HUES64 (cell line): Measurements from ENCODE around the gene NUDT4. TPM values are rescaled to one million over a fixed set of nuclear protein-coding genes. Genes with fewer than 3 reads are reported as not detected.

ENCODE experiments used
- H3K27ac ChIP-seq: 2 replicates; pipeline ENCODE4 v1.7.0; 2013; ENCODE audit warnings: low read depth, low read length, inconsistent platforms
- H3K27me3 ChIP-seq: 2 replicates; pipeline ENCODE4 v1.6.1; 2013; ENCODE audit warnings: mild to moderate bottlenecking, low read length; ENCODE audit not compliant: insufficient read depth
- H3K36me3 ChIP-seq: 2 replicates; pipeline ENCODE4 v1.6.1; 2013; ENCODE audit warnings: mild to moderate bottlenecking, low read length; ENCODE audit not compliant: insufficient read depth
- H3K4me1 ChIP-seq: 2 replicates; pipeline ENCODE4 v1.6.1; 2013; ENCODE audit warnings: mild to moderate bottlenecking, low read length, moderate library complexity; ENCODE audit not compliant: insufficient read depth
- H3K4me3 ChIP-seq: 2 replicates; pipeline ENCODE4 v1.5.1; 2013; ENCODE audit warnings: mild to moderate bottlenecking, low read length, moderate library complexity
- H3K9ac ChIP-seq: 2 replicates; pipeline ENCODE4 v1.6.1; 2013; ENCODE audit warnings: mild to moderate bottlenecking, low read depth, low read length
- H3K9me3 ChIP-seq: 2 replicates; pipeline ENCODE4 v1.6.1; 2013; ENCODE audit warnings: low read depth, low read length; ENCODE audit not compliant: insufficient read depth
- WGBS: fragments of 150-250, 120-280 bp; methylation state at CpG from one replicate; pipeline ENCODE4 v1.1.7; 2013; ENCODE audit warnings: missing lambda C conversion rate; 5-methylcytosine and 5-hydroxymethylcytosine counted together
- polyA plus RNA-seq, 2 experiments: library from polyadenylated mRNA; stranded (reverse); fragments of 50-300 nt; gene quantifications; one replicate each; pipeline ENCODE4 v1.2.3, GENCODE V29; 2013

The NUDT4 gene
- 34.6 TPM for polyA plus RNA-seq (2013, experiment 1 of 2)
- 38.0 TPM for polyA plus RNA-seq (2013, experiment 2 of 2)

GRCh38 chr12:93377252-93378195 lies at the start of gene NUDT4:
Gene NUDT4 (plus strand): TSS chr12:93377925. CDS start chr12:93378323, 398 bp downstream.
- peak within 1 kb of the TSS; percentile 32 for H3K27ac ChIP-seq
- H3K9me3 ChIP-seq = no peaks in the 10 kb centered on the region
- peak within 1 kb of the TSS; percentile 82 for H3K4me3 ChIP-seq
- WGBS = 5% methylated on average over 59 of the region's 79 CpGs
- H3K9ac ChIP-seq = peak within 1 kb of the TSS; percentile 88
- H3K27me3 ChIP-seq = no peaks in the 10 kb centered on the region
- peaks cover 57% of the 10 kb centered on the region for H3K4me1 ChIP-seq
- H3K36me3 ChIP-seq = no peaks in the 10 kb centered on the region

GRCh38 chr12:93333054-93333453 lies 44.7 kb upstream of the NUDT4 start:
- Histone ChIP-seq H3K9me3 (no peaks in the 10 kb centered on the region), H3K9ac (no peak overlapping the region), H3K4me1 (peaks cover 6% of the 10 kb centered on the region; the same call in 1 of the 2 replicates), H3K27me3 (no peaks in the 10 kb centered on the region), H3K36me3 (no peaks in the 10 kb centered on the region), H3K27ac (no peak overlapping the region), H3K4me3 (no peak overlapping the region)
- WGBS = 94% methylated on average over 3 of the region's 3 CpGs

GRCh38 chr12:93333828-93334227 lies 43.9 kb upstream of the NUDT4 start:
- no peaks in the 10 kb centered on the region for H3K36me3 ChIP-seq
- H3K4me1 ChIP-seq = peaks cover 6% of the 10 kb centered on the region; the same call in 1 of the 2 replicates
- H3K27me3 ChIP-seq = no peaks in the 10 kb centered on the region
- H3K4me3 ChIP-seq = no peak overlapping the region
- no peak overlapping the region for H3K27ac ChIP-seq
- 92% methylated on average over 2 of the region's 3 CpGs for WGBS
- no peak overlapping the region for H3K9ac ChIP-seq
- H3K9me3 ChIP-seq = no peaks in the 10 kb centered on the region

GRCh38 chr12:93335603-93336162 lies 42.0 kb upstream of the NUDT4 start:
- H3K9me3 ChIP-seq = no peaks in the 10 kb centered on the region
- no peaks in the 10 kb centered on the region for H3K27me3 ChIP-seq
- WGBS = 94% methylated on average over 9 of the region's 9 CpGs
- H3K4me3 ChIP-seq = no peak overlapping the region
- H3K4me1 ChIP-seq = peaks cover 6% of the 10 kb centered on the region; the same call in 1 of the 2 replicates
- no peaks in the 10 kb centered on the region for H3K36me3 ChIP-seq
- no peak overlapping the region for H3K9ac ChIP-seq
- no peak overlapping the region for H3K27ac ChIP-seq

GRCh38 chr12:93336291-93336741 lies 41.4 kb upstream of the NUDT4 start:
- no peak overlapping the region for H3K9ac ChIP-seq
- no peak overlapping the region for H3K4me3 ChIP-seq
- no peaks in the 10 kb centered on the region for H3K27me3 ChIP-seq
- WGBS = 67% methylated on average over 4 of the region's 4 CpGs
- no peaks in the 10 kb centered on the region for H3K9me3 ChIP-seq
- H3K4me1 ChIP-seq = peaks cover 6% of the 10 kb centered on the region; the same call in 1 of the 2 replicates
- no peaks in the 10 kb centered on the region for H3K36me3 ChIP-seq
- no peak overlapping the region for H3K27ac ChIP-seq

GRCh38 chr12:93338598-93338997 lies 39.1 kb upstream of the NUDT4 start:
- no peaks in the 10 kb centered on the region for H3K27me3 ChIP-seq
- no peak overlapping the region for H3K9ac ChIP-seq
- no peak overlapping the region for H3K27ac ChIP-seq
- 97% methylated on average over 7 of the region's 7 CpGs for WGBS
- no peak overlapping the region for H3K4me3 ChIP-seq
- H3K4me1 ChIP-seq = peaks cover 6% of the 10 kb centered on the region; the same call in 1 of the 2 replicates
- H3K9me3 ChIP-seq = no peaks in the 10 kb centered on the region
- no peaks in the 10 kb centered on the region for H3K36me3 ChIP-seq

- no peaks in the 10 kb centered on the region for H3K27me3 ChIP-seq
- H3K4me1 ChIP-seq = peaks cover 6% of the 10 kb centered on the region; the same call in 1 of the 2 replicates
- WGBS = 94% methylated on average over 4 of the region's 4 CpGs
- H3K27ac ChIP-seq = no peak overlapping the region
- no peak overlapping the region for H3K9ac ChIP-seq
- H3K9me3 ChIP-seq = no peaks in the 10 kb centered on the region
- H3K36me3 ChIP-seq = no peaks in the 10 kb centered on the region
- no peak overlapping the region for H3K4me3 ChIP-seq
Observed at GRCh38 chr12:93339695-93340094, 38.0 kb upstream of the NUDT4 start.

- 95% methylated on average over 3 of the region's 3 CpGs for WGBS
- no peak overlapping the region for H3K4me3 ChIP-seq
- no peaks in the 10 kb centered on the region for H3K9me3 ChIP-seq
- no peaks in the 10 kb centered on the region; the same call in 1 of the 2 replicates for H3K4me1 ChIP-seq
- no peaks in the 10 kb centered on the region for H3K36me3 ChIP-seq
- H3K27me3 ChIP-seq = no peaks in the 10 kb centered on the region
- H3K27ac ChIP-seq = no peak overlapping the region
- H3K9ac ChIP-seq = no peak overlapping the region
Observed at GRCh38 chr12:93341409-93342049, 36.2 kb upstream of the NUDT4 start.

- H3K9ac ChIP-seq = no peak overlapping the region
- no peaks in the 10 kb centered on the region for H3K9me3 ChIP-seq
- H3K36me3 ChIP-seq = no peaks in the 10 kb centered on the region
- no peaks in the 10 kb centered on the region for H3K27me3 ChIP-seq
- no peak overlapping the region for H3K27ac ChIP-seq
- H3K4me1 ChIP-seq = no peaks in the 10 kb centered on the region
- 91% methylated on average over 8 of the region's 8 CpGs for WGBS
- H3K4me3 ChIP-seq = no peak overlapping the region
Observed at GRCh38 chr12:93347054-93347785, 30.5 kb upstream of the NUDT4 start.

GRCh38 chr12:93348575-93349435 lies 28.9 kb upstream of the NUDT4 start:
- H3K9ac ChIP-seq = no peak overlapping the region
- H3K4me3 ChIP-seq = no peak overlapping the region
- no peaks in the 10 kb centered on the region for H3K36me3 ChIP-seq
- no peaks in the 10 kb centered on the region for H3K27me3 ChIP-seq
- H3K4me1 ChIP-seq = no peaks in the 10 kb centered on the region
- 95% methylated on average over 10 of the region's 10 CpGs for WGBS
- H3K27ac ChIP-seq = no peak overlapping the region
- no peaks in the 10 kb centered on the region for H3K9me3 ChIP-seq
